Ishikawa (cell line): Measurements from ENCODE around the gene SYCP2.

Source experiments
- EGR1 ChIP-seq: IDR thresholded peaks from 2 replicates; pipeline ENCODE4 v1.6.1; 2012
- EP300 ChIP-seq: IDR thresholded peaks from 2 replicates; pipeline ENCODE4 v1.6.1; 2012; ENCODE audit warnings: borderline replicate concordance
- RAD21 ChIP-seq: IDR thresholded peaks from 2 replicates; pipeline ENCODE4 v1.6.1; 2012; ENCODE audit warnings: low read depth
- TAF1 ChIP-seq: IDR thresholded peaks from 2 replicates; pipeline ENCODE4 v1.6.1; 2012; ENCODE audit warnings: low read depth, mild to moderate bottlenecking
- TCF12 ChIP-seq: IDR thresholded peaks from 2 replicates; pipeline ENCODE4 v1.6.1; 2012; ENCODE audit warnings: low read depth
- YY1 ChIP-seq: IDR thresholded peaks from 2 replicates; pipeline ENCODE4 v1.6.1; 2012; ENCODE audit warnings: low read depth
- TF ChIP-seq, protein P1 (sequence below): IDR thresholded peaks from 2 replicates; pipeline ENCODE4 v1.6.1; 2012; ENCODE audit warnings: low read depth, mild to moderate bottlenecking
- TF ChIP-seq, protein P2 (sequence below): IDR thresholded peaks from 2 replicates; pipeline ENCODE4 v1.6.1; 2012
- TF ChIP-seq, protein P3 (sequence below): IDR thresholded peaks from 2 replicates; pipeline ENCODE4 v1.6.1; 2012

DNA sequence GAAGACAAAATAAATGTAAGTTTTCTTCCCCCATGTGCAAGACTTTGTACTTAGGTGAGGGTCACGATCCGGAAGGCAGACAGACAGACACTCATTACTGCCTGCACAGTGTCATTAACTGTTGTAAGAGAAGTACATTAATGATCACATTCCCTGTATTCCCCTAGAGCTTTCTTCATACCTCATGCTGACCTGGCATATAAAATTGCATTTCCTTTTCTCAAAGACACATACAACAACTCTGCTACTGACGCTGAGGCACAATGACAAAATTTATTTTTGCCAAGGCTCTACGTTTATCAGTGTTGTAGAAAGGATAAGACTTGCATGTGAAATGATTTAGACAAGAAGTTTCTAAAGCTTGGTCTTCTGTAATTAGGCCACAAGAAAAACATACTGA is 3.0 kb upstream of the SYCP2 start:
- TF ChIP-seq, protein P1, sequence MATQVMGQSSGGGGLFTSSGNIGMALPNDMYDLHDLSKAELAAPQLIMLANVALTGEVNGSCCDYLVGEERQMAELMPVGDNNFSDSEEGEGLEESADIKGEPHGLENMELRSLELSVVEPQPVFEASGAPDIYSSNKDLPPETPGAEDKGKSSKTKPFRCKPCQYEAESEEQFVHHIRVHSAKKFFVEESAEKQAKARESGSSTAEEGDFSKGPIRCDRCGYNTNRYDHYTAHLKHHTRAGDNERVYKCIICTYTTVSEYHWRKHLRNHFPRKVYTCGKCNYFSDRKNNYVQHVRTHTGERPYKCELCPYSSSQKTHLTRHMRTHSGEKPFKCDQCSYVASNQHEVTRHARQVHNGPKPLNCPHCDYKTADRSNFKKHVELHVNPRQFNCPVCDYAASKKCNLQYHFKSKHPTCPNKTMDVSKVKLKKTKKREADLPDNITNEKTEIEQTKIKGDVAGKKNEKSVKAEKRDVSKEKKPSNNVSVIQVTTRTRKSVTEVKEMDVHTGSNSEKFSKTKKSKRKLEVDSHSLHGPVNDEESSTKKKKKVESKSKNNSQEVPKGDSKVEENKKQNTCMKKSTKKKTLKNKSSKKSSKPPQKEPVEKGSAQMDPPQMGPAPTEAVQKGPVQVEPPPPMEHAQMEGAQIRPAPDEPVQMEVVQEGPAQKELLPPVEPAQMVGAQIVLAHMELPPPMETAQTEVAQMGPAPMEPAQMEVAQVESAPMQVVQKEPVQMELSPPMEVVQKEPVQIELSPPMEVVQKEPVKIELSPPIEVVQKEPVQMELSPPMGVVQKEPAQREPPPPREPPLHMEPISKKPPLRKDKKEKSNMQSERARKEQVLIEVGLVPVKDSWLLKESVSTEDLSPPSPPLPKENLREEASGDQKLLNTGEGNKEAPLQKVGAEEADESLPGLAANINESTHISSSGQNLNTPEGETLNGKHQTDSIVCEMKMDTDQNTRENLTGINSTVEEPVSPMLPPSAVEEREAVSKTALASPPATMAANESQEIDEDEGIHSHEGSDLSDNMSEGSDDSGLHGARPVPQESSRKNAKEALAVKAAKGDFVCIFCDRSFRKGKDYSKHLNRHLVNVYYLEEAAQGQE = no peak
- no peak for TF ChIP-seq EGR1
- TF ChIP-seq YY1 = no peak
- TF ChIP-seq, protein P2, sequence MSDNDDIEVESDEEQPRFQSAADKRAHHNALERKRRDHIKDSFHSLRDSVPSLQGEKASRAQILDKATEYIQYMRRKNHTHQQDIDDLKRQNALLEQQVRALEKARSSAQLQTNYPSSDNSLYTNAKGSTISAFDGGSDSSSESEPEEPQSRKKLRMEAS = no peak
- TF ChIP-seq TCF12 = no peak
- TF ChIP-seq EP300 = no peak
- TF ChIP-seq, protein P3, sequence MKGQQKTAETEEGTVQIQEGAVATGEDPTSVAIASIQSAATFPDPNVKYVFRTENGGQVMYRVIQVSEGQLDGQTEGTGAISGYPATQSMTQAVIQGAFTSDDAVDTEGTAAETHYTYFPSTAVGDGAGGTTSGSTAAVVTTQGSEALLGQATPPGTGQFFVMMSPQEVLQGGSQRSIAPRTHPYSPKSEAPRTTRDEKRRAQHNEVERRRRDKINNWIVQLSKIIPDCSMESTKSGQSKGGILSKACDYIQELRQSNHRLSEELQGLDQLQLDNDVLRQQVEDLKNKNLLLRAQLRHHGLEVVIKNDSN = no peak
- no peak for TF ChIP-seq TAF1
- no peak for TF ChIP-seq RAD21
